ENCODE data around the gene MATR3.

Gene MATR3

GRCh38 chr5:139272471-139273321 lies 20.8 kb upstream of the MATR3 start:
- DNase-seq (ENCODE audit: low spot score), result no peak

GRCh38 chr5:139273322-139273571 lies 20.3 kb upstream of the MATR3 start:
- DNase-seq (ENCODE audit: low spot score), result peak; percentile 62

- peak; percentile 99 for DNase-seq (ENCODE audit: low spot score)
Measured at GRCh38 chr5:139273572-139274289, 19.8 kb upstream of the MATR3 start.

DNA sequence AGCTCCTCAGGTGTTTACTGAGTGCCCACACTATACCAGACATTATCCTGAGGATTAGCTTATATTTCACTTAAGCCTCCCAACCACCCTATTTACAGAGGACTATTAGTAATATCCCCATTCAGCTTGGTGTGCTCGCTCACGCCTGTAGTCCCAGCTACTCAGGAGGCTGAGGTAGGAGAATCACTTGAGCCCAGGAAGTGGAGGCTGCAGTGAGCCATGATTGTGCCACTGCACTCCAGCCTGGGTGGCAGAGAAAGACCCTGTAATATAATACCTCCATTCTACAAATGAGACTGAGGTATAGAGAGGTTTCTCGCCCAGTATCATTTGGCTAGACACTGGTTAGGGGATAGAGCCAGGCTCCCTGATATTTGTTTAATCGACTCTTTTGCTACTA lies 18.0 kb upstream of the MATR3 start:
- no peak for DNase-seq (ENCODE audit: low spot score)

- no peak for DNase-seq (ENCODE audit: low spot score)
Measured at GRCh38 chr5:139275956-139276355, 17.6 kb upstream of the MATR3 start.

- DNase-seq (ENCODE audit: low spot score), result no peak
Measured at GRCh38 chr5:139276426-139276825, 17.1 kb upstream of the MATR3 start.

- no peak for DNase-seq (ENCODE audit: low spot score)
Measured at GRCh38 chr5:139277171-139277570, 16.4 kb upstream of the MATR3 start.

DNA sequence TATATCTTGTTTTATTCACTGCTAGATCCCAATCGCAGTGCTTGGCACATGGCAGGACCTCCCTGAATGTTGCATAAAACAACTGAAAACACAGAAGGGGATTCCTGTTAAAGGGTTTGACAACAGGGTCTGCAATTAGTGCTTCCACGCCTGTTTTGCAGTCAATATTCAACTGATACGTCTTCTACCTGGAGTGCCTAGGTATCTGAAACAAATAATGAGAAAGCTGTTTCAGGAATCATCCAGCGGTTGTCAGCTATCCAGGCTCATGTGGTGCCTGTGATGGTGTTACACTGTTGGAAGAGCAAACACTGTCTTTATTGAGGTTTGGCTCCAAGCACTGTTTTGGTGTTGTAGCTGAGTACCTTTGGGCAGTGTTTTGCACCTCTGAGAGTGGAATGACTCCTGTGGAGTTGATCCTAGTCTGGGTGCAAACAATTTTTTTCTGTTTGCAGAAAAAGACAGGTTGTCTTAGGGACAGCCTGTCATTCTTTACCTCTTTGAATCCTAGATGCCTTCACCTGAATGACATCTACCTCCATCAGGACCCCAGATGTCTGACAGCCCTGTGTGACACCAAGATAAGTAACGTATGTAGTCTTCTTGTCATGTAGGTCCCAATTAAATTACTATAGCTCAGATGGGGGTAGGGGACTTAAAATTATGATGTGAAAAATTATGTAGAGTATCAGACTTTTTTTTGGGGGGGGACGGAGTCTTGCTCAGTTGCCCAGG lies 14.8 kb upstream of the MATR3 start:
- no peak for DNase-seq (ENCODE audit: low spot score)

DNA sequence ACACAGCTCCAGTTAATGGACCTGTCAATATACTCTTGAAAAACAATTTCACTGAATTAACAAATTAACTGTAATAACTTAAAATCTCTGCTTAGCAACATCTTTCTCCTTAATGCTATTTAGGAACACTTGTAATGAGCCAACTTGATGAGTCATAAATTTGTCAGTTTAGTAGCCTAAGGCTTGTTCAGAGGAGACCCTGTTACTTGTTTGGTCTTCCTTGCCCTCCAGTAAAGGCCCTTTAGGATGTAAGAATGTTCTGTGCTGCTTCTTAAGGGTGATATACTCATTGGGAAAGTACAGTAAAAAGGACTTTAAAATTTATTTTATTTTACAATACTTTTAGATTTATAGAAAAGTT lies 11.4 kb upstream of the MATR3 start:
- no peak for DNase-seq (ENCODE audit: low spot score)

DNA sequence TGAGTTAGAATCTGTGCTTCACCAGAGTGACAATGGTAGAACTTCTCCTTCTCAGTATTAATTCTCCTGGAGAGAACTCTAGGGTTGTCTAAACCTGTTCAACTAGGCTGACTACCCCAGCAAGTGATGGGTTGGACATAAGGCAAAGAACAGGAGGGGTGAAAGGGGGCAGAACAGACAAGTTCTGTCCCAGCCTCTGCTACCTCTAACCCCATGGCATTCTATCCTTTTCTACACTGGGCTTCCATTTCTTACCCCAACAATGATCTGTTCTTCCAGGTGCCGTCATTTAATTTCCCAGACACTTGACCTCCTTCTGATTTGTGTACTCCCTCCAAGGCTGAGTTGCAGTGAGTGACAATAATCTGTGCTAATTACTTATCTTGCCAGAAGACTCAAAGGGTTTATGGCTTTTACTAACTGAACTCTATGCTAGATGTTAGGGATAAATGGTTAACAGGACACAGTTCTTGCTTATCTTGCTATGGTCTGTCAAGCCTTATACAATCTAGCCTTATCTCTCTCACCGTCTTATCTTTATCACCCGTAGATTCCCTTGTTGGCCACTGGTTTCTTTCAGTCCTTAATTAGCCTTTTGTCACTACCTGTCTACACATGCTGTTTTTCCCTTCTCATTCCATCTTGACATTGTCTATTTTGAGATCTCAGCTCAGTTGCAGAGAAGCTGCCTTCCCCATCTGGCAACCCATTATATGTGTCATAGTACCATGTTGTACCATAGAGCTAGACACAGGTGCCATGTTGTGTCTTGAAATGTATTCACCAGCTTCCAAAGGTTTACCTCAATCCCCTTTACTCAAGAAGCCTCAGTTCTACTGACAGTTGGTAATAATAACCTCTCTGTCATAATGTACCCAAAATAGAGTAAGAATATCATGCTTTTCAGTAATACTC lies 10.0 kb upstream of the MATR3 start:
- DNase-seq (ENCODE audit: low spot score), result no peak

- no peak for DNase-seq (ENCODE audit: low spot score)
Measured at GRCh38 chr5:139284295-139284694, 9.2 kb upstream of the MATR3 start.

- no peak for DNase-seq (ENCODE audit: low spot score)
Measured at GRCh38 chr5:139285651-139286392, 7.7 kb upstream of the MATR3 start.

DNA sequence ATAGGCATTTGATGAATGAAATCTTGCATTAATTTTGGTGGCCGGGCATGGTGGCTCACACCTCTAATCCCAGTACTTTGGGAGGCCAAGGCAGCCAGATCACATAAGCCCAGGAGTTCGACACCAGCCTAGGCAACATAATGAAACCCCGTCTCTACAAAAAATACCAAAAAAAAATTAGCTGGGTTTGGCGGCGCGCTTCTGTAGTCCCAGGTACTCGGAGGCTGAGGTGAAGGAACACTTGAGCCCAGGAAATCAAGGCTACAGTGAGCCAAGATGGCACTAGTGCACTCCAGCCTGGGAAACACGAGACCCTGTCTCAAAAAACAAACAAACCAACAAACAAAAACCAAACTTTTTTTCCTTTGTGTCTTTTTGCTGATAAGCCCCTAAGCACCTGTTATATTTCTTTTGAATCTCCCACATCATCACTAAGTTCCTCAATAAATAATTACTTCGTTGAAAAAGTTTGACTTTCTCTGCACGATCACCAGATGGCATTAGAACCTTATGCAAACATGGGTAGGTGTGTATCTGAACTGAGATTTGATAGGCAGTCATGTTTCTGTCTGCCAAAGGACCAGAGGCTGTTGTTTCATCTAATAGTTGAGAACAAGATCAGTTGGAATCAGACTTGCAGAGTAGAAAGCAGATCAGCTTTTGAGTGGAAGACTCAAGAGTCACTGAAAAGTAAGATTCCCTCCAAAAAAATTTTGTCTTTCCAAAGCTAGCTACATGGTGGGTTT lies 5.5 kb upstream of the MATR3 start:
- no peak for DNase-seq (ENCODE audit: low spot score)

GRCh38 chr5:139291051-139291450 lies 2.5 kb upstream of the MATR3 start:
- no peak for DNase-seq (ENCODE audit: low spot score)

DNA sequence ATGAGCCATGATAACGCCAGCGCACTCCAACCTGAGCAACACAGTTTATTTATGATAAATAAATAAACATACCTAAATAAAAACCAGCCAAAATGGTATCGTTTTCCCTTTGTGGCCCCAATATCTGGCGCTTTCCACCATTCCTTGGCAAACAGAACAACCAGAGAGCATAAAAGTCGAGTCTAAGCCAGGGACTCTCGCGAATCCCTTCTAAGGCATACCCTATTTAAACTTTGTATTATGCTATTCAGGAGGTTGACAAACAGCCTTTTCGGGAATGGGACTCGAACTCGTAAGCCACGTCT lies 386 bp upstream of the MATR3 start:
- DNase-seq (ENCODE audit: low spot score), result no peak

GRCh38 chr5:139294374-139295165 lies 1.0 kb downstream of the MATR3 start:
- peak; percentile 38 for DNase-seq (ENCODE audit: low spot score)

GRCh38 chr5:139295346-139296057 lies 2.0 kb downstream of the MATR3 start:
- DNase-seq (ENCODE audit: low spot score), result no peak

DNA sequence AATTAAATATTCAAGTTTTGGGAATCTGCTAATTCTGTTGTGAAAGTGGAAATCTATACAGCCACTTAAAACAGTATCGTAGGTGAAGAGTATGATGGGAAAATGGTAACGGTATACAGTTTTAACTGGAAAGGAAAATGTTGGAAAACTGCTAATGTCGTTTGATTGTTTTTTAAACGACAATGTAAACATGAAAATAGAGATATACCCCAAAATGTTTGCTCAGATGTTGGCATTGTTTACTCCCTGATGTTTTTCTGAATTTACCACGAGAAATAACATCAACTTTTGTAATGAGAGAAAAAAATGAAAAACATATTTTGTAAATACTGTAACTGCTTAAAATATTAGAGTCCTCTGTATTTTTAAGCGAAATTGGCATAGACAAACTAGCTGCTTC lies 2.7 kb downstream of the MATR3 start:
- DNase-seq (ENCODE audit: low spot score), result no peak

DNA sequence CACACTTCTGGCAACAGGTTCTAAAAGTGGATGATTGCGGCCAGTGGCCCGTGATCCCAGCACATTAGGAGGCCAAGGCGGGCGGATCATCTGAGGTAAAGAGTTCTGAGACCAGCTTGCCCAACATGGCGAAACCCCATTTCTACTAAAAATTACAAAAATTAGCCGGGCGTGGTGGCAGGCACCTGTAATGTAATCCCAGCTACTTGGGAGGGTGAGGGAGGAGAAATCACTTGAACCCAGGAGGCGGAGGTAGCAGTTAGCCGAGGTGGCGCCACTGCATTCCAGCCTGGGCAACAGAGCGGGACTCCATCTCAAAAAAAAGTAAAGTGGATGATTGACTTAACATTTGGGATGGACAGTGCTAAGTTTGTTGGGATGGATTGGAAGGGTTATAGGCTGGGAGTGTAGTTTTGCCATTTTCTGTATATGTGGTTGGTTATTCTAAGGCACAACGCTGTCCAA lies 3.4 kb downstream of the MATR3 start:
- no peak for DNase-seq (ENCODE audit: low spot score)
